GM10248 (cell line): Measurements from ENCODE around the gene ABCB10.
"Not testable (repeated sequence)": the region's sequence is repeated elsewhere in the genome, so short reads cannot be mapped to it uniquely, and the experiment has no call there.

Experiments
- CTCF ChIA-PET: fragments of 300-600 bp; sonication (Branson Sonifier 250); formaldehyde crosslinking; extraction: SDS; loops from one replicate; lab custom pipeline; 2021; ENCODE audit warnings: antibody characterized with exemption; lab: Yijun Ruan, JAX
- POLR2A ChIA-PET: fragments of 350-650 bp; sonication (Branson Sonifier 250); formaldehyde crosslinking; extraction: SDS; loops from one replicate; lab custom pipeline; 2020; ENCODE audit warnings: antibody characterized with exemption; lab: Yijun Ruan, JAX
- DNase-seq: peaks from one replicate; pipeline ENCODE4 v3.0.0; 2012; ENCODE audit errors: extremely low spot score
- TF ChIP-seq, protein P1 (sequence below): IDR thresholded peaks from 2 replicates; pipeline ENCODE4 v1.5.1; 2012; ENCODE audit warnings: mild to moderate bottlenecking, low read depth; ENCODE audit errors: extremely low read depth, missing control alignments, control extremely low read depth

ABCB10 gene

DNA sequence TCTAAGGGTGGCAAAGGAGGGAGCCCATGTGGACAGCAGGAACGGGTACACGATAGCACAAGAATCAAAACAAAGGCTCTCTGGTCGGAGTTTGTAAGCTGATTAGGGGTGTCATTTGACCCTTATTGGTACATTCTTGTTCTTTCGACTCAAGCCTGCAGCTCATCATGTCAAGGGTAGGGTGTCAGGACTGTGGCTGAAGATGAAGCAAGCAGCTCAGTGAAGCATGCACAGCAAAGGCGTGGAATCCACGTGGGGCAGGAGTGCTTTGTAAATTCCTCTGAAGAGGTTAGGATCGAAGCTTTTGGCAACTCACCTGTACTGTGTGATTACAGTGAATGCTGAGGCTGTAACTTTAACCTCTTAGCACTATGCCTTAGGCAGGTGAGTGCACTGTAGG, 4.7 kb upstream of the ABCB10 start:
- POLR2A ChIA-PET, result no interaction called here
- TF ChIP-seq, protein P1, sequence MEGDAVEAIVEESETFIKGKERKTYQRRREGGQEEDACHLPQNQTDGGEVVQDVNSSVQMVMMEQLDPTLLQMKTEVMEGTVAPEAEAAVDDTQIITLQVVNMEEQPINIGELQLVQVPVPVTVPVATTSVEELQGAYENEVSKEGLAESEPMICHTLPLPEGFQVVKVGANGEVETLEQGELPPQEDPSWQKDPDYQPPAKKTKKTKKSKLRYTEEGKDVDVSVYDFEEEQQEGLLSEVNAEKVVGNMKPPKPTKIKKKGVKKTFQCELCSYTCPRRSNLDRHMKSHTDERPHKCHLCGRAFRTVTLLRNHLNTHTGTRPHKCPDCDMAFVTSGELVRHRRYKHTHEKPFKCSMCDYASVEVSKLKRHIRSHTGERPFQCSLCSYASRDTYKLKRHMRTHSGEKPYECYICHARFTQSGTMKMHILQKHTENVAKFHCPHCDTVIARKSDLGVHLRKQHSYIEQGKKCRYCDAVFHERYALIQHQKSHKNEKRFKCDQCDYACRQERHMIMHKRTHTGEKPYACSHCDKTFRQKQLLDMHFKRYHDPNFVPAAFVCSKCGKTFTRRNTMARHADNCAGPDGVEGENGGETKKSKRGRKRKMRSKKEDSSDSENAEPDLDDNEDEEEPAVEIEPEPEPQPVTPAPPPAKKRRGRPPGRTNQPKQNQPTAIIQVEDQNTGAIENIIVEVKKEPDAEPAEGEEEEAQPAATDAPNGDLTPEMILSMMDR, result no peak
- no peak for DNase-seq
- CTCF ChIA-PET, result interaction anchor here (1.3 to 1.5 kb wide), 2 partner anchors 16 to 104 kb away, joined by 3 to 4 read pairs; no protein-coding TSS in a partner anchor

DNA sequence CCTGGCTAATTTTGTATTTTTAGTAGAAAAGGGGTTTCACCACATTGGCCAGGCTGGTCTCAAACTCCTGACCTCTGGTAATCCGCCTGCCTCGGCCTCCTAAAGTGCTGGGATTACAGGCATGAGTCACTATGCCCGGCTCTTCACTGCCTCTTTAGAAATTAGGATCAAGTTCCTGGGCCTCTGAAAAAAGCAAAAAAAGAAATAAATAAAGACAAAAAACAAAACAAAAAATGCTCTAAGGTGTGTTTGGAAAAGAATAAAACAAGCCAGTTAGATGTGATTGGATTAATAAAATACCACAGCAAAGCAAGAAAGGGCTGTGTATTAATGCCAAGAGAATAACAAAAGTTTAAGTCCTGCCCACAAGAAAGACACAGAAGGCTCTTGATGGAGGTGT, 4.2 kb upstream of the ABCB10 start:
- POLR2A ChIA-PET, result no interaction called here
- no peak for DNase-seq
- TF ChIP-seq, protein P1, result no peak
- CTCF ChIA-PET, result interaction anchor here (1.5 kb wide), 1 partner anchor 104 kb away, joined by 4 read pairs; no protein-coding TSS in a partner anchor

DNA sequence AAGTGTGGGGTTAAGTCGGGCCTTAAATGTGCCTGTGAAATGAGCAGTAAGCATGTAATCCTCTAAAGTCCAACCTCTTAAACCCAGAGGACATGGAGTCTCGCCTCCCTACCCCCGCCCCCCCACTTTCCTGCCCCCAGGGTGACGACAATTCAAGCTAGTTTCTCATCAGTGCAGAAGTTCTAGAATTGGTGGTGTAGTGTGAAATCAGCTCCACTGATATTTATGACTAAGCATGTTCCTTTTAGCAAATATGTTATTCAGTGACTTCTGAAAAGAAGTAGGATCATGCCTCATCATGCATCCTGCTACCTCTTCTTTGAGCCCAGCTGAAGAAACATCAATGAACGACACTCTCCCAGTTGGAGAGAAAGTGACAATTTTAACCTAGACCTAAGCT, 2.6 kb upstream of the ABCB10 start:
- POLR2A ChIA-PET, result no interaction called here
- DNase-seq, result no peak
- CTCF ChIA-PET, result interaction anchor here (1.3 to 2.0 kb wide), 3 partner anchors 12 to 46 kb away, joined by 3 to 4 read pairs (median 3); no protein-coding TSS in a partner anchor
- TF ChIP-seq, protein P1, result no peak

DNA sequence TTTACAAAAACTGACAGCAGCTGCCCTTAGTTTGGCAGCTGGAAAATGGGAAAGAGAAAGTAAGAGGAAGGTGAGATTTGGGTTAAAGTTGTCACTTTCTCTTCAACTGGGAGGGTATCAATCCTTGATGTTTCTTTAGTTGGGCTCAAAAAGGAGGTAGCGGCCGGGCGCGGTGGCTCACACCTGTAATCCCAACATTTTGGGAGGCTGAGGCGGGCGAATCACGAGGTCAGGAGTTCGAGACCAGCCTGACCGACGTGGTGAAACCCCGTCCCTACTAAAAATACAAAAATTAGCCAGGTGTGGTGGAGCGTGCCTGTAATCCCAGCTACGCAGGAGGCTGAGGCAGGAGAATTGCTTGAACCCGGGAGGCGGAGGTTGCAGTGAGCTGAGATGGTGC, 1.6 kb upstream of the ABCB10 start:
- POLR2A ChIA-PET, DNase-seq: not testable (repeated sequence)
- CTCF ChIA-PET, result interaction anchor here (2.0 kb wide), 1 partner anchor 11 kb away, joined by 4 read pairs; no protein-coding TSS in a partner anchor

DNA sequence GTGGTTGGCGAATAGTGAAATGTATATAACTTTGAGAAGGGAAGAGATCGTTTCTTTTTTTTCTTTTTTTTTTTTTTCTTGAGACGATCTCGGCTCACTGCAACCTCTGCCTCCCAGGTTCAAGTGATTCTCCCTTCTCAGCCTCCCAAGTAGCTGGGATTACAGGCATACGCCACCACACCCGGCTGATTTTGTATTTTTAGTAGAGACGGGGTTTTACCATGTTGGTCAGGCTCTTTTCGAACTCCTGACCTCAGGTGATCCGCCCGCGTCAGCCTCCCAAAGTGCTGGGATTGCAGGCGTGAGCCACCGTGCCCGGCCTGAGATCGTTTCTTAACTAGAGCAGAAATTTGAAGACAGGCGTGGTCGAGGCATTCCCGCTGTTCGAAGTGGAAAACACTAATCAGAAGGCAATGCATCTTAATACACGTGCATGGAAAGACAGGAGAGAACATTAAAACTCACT, 862 bp upstream of the ABCB10 start:
- DNase-seq, result not testable (repeated sequence)
- CTCF ChIA-PET, result interaction anchor here (0.7 to 2.9 kb wide), 25 partner anchors 9 to 550 kb away, joined by 3 to 20 read pairs (median 4); partner anchors contain the start of gene NUP133
- POLR2A ChIA-PET, result interaction anchor here (0.9 kb wide), 1 partner anchor 551 kb away, joined by 4 read pairs; no protein-coding TSS in a partner anchor

DNA sequence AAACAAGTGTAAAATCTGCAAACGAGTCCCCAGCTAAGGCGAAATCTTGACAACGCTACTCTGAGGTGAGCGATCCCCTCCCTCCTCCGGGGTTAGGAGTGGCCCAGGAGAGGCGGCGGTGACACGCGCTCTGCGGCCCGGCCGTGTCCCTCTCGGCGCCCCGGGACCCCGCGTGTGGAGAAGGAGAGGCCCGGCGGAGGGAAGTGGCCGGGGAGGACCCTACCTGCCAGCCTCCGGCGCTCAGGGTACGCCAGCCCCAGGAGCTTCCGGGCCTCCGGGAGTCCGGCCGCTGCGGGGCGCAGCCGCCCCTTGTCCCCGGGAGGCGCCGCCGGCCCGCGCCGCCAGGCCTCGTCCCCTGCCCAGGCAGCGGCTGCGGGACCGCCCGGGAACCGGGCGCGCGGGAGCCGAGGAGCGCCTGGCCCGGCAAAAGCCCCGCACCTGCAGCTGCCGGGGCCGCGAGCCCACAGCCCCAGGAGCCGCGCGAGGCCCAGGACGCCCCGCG, 543 bp downstream of the ABCB10 start:
- TF ChIP-seq, protein P1, result peak; percentile 30
- DNase-seq, result peak; percentile 70
- ChIA-PET CTCF (interaction anchor here (0.8 to 2.9 kb wide), 20 partner anchors 12 to 301 kb away, joined by 3 to 20 read pairs (median 4); partner anchors contain the start of gene NUP133), POLR2A (no interaction called here)

DNA sequence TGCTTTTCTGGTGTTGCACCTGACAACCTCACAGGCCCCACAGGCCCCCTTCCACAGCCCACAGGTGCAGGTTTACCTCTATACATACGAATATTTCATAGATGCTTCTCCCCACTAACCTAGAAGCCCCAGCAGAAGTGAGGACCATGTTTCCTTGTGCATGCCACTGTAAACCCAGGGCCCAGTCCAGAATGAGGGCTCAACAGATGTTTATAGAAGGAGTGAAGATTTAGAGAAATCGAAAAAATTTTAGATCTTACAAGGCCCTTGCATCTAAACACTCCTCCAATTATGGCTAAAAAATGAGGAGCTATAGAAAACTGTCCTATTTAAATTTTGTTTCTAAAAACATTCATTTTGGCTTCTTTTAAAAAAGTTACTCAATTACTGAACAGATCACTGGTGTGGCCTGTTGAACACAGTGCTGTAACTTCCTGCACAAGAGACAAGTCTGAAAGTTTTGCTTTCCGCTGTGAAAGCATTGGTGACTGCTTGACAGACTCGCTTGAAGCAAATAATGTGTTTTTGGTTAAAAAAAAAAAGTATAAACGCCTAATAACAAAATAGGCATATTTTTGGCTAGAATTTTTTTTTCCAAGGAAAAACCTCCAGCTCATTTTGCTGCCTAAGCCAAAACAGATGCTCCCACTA, 1.2 kb downstream of the ABCB10 start:
- ChIA-PET POLR2A (no interaction called here), CTCF (interaction anchor here (0.8 to 2.9 kb wide), 13 partner anchors 9 to 300 kb away, joined by 3 to 20 read pairs (median 4); no protein-coding TSS in a partner anchor)
- DNase-seq, result peak; percentile 47
- TF ChIP-seq, protein P1, result no peak
